ENCODE results near the gene SV2C.

DNA sequence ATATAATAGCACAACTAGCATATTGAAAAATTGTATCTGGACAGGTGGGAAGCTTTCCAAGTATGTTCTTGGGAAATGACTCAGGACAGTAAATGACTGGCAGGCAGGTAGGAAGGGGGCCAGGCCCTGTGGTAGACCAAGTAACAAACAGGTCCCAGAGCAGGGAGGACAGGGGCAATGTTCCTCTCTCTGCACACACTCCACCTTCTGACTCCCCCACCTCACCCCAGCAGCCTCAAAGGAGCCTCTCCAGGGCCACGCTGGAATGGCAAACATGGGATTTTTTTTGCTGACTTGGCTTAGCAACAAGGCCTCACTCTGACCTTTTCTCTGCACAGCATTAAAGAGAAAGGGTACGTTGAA lies 288.8 kb downstream of the SV2C start:
- no peak for TF ChIP-seq POLR2A (IDR thresholded peaks at IDR 0.05; ENCODE audit: borderline replicate concordance, extremely low read depth, insufficient read depth, insufficient read length)
- TF ChIP-seq SIN3A (IDR thresholded peaks at IDR 0.05; ENCODE audit: low read depth), result no peak
- TF ChIP-seq, protein P1, sequence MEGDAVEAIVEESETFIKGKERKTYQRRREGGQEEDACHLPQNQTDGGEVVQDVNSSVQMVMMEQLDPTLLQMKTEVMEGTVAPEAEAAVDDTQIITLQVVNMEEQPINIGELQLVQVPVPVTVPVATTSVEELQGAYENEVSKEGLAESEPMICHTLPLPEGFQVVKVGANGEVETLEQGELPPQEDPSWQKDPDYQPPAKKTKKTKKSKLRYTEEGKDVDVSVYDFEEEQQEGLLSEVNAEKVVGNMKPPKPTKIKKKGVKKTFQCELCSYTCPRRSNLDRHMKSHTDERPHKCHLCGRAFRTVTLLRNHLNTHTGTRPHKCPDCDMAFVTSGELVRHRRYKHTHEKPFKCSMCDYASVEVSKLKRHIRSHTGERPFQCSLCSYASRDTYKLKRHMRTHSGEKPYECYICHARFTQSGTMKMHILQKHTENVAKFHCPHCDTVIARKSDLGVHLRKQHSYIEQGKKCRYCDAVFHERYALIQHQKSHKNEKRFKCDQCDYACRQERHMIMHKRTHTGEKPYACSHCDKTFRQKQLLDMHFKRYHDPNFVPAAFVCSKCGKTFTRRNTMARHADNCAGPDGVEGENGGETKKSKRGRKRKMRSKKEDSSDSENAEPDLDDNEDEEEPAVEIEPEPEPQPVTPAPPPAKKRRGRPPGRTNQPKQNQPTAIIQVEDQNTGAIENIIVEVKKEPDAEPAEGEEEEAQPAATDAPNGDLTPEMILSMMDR (IDR thresholded peaks at IDR 0.05 in 2 of 3, conservative IDR thresholded peaks at IDR 0.05 in 1 of 3; ENCODE audit: borderline replicate concordance in 1 of 3, insufficient read depth in 1 of 3, low read depth in 2 of 3, low read length in 2 of 3), result no peak
- TF ChIP-seq SRF (IDR thresholded peaks at IDR 0.05; ENCODE audit: low read depth), result no peak
- no peak for TF ChIP-seq ATF3 (IDR thresholded peaks at IDR 0.05)
- TF ChIP-seq EZH2phosphoT487 (IDR thresholded peaks at IDR 0.05; ENCODE audit: borderline replicate concordance), result no peak
- TF ChIP-seq FOSL1 (IDR thresholded peaks at IDR 0.05; ENCODE audit: low read depth), result no peak
- TF ChIP-seq ELF1 (IDR thresholded peaks at IDR 0.05; ENCODE audit: borderline replicate concordance, low read depth), result no peak
- TF ChIP-seq ZFX (IDR thresholded peaks at IDR 0.05), result no peak
- no peak for TF ChIP-seq EGR1 (IDR thresholded peaks at IDR 0.05; ENCODE audit: low read depth)
- no peak for TF ChIP-seq REST (IDR thresholded peaks at IDR 0.05; ENCODE audit: low read depth)
- TF ChIP-seq RAD21 (IDR thresholded peaks at IDR 0.05; ENCODE audit: low read depth), result no peak
- no peak for TF ChIP-seq EZH2 (IDR thresholded peaks at IDR 0.05)
- TF ChIP-seq, protein P2, sequence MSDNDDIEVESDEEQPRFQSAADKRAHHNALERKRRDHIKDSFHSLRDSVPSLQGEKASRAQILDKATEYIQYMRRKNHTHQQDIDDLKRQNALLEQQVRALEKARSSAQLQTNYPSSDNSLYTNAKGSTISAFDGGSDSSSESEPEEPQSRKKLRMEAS (IDR thresholded peaks at IDR 0.05), result no peak

All from HCT116 (cell line).